ENCODE data around the gene APLF. TPM values are rescaled to one million over a fixed set of nuclear protein-coding genes. Genes with fewer than 3 reads are reported as not detected.
"Not testable (repeated sequence)": the region's sequence is repeated elsewhere in the genome, so short reads cannot be mapped to it uniquely, and the experiment has no call there.

Gene APLF
- total RNA-seq, 6 experiments from 2014 or later, result 1.3 to 1.8 (median 1.5) TPM

DNA sequence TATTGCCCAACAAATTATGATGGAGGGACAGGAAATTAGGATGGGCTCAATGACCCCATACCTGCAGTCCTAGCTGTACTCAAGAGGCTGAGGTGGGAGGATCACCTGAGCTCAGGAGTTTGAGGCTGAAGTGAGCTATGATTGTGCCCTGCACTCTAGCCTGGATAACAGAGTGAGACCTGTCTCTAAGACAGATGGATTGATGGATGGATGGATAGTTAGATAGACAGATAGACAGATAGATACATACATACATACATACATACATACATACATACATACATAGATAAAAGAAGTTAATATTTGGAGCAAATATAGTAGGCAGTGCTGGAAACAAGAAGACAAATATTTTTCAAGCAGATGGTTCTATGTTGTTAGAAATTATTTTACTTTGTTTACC is 97.9 kb downstream of the APLF start:
- H3K4me3 Mint-ChIP-seq, result no peak overlapping the region
- no peaks in the 10 kb centered on the region for H3K36me3 Mint-ChIP-seq (ENCODE audit: low read depth)
- H3K27ac Mint-ChIP-seq, result no peak overlapping the region
- H3K4me1 Mint-ChIP-seq (ENCODE audit: low read depth), result peaks cover 20% of the 10 kb centered on the region
- TF ChIP-seq, protein P1, sequence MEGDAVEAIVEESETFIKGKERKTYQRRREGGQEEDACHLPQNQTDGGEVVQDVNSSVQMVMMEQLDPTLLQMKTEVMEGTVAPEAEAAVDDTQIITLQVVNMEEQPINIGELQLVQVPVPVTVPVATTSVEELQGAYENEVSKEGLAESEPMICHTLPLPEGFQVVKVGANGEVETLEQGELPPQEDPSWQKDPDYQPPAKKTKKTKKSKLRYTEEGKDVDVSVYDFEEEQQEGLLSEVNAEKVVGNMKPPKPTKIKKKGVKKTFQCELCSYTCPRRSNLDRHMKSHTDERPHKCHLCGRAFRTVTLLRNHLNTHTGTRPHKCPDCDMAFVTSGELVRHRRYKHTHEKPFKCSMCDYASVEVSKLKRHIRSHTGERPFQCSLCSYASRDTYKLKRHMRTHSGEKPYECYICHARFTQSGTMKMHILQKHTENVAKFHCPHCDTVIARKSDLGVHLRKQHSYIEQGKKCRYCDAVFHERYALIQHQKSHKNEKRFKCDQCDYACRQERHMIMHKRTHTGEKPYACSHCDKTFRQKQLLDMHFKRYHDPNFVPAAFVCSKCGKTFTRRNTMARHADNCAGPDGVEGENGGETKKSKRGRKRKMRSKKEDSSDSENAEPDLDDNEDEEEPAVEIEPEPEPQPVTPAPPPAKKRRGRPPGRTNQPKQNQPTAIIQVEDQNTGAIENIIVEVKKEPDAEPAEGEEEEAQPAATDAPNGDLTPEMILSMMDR (IDR thresholded peaks at IDR 0.05), result no peak
- no peaks in the 10 kb centered on the region for H3K9me3 Mint-ChIP-seq
- DNase-seq, result no peak
- no peaks in the 10 kb centered on the region for H3K27me3 Mint-ChIP-seq (ENCODE audit: insufficient read depth)

DNA sequence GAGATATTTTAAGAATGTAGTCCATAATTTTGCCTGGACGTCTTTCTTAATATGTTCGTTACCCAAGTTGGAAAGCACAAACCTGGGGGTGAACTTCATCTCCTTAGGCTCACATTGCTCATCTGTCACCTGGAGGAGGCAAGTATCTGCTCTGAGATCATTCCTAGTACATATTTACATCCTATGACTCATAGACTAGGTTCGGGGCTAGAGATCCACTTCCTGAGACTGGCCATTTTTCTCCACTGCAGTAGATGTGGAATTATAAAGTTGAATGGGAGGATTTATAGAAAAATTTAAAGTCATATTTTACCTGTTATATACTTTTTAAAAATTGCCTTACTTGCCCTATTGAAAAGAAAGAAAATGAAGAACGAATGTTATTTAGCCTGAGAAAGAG is 98.5 kb downstream of the APLF start:
- DNase-seq, result peak; percentile 5
- Mint-ChIP-seq H3K27ac (no peak overlapping the region), H3K4me3 (no peak overlapping the region), H3K36me3 (ENCODE audit: low read depth) (no peaks in the 10 kb centered on the region), H3K27me3 (ENCODE audit: insufficient read depth) (no peaks in the 10 kb centered on the region), H3K9me3 (no peaks in the 10 kb centered on the region), H3K4me1 (ENCODE audit: low read depth) (peaks cover 20% of the 10 kb centered on the region)
- TF ChIP-seq, protein P1 (IDR thresholded peaks at IDR 0.05), result no peak

DNA sequence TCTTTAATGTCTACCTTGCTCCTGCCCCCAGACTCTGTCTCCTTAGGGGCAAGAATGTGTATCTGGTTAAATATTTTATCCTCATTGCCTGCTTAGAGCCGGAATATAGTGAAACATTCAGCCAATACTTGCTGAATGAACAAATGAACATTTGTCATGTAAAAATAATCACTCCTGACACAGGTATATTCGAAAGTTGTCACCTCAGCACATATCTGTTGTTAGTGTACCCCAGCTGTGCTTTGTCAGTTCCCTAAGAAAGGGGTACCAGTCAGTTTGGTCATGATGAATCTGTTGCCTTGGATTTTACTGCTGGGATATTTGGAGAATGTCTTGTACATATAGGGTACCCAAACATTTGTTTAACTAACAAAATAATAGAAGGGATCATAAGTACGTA is 99.0 kb downstream of the APLF start:
- Mint-ChIP-seq H3K27me3 (ENCODE audit: insufficient read depth) (no peaks in the 10 kb centered on the region), H3K9me3 (no peaks in the 10 kb centered on the region), H3K4me1 (ENCODE audit: low read depth) (peaks cover 20% of the 10 kb centered on the region), H3K36me3 (ENCODE audit: low read depth) (no peaks in the 10 kb centered on the region), H3K4me3 (no peak overlapping the region), H3K27ac (no peak overlapping the region)
- no peak for DNase-seq
- TF ChIP-seq, protein P1 (IDR thresholded peaks at IDR 0.05), result no peak

DNA sequence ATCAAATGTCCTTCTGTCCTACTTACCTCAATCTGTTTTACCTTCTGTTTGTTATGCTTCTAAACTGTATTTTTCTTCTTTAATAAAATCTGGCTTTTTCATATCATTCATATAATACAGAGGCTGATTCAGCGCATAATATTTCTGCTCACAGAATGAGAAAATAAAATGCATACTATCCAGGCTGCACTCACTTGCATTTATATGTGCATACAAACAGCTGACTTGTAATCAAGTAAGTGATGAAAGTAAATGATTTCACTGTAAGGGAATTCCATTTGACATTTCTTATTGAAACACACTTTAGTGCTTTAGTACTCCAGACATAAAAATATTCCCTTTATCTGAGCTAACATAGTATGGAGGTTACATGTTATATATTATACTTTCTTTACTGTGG is 100.7 kb downstream of the APLF start:
- Mint-ChIP-seq H3K36me3 (ENCODE audit: low read depth) (no peaks in the 10 kb centered on the region), H3K4me1 (ENCODE audit: low read depth) (peaks cover 20% of the 10 kb centered on the region), H3K4me3 (no peak overlapping the region), H3K27me3 (ENCODE audit: insufficient read depth) (no peaks in the 10 kb centered on the region), H3K9me3 (no peaks in the 10 kb centered on the region), H3K27ac (no peak overlapping the region)
- TF ChIP-seq, protein P1 (IDR thresholded peaks at IDR 0.05), result no peak
- no peak for DNase-seq

DNA sequence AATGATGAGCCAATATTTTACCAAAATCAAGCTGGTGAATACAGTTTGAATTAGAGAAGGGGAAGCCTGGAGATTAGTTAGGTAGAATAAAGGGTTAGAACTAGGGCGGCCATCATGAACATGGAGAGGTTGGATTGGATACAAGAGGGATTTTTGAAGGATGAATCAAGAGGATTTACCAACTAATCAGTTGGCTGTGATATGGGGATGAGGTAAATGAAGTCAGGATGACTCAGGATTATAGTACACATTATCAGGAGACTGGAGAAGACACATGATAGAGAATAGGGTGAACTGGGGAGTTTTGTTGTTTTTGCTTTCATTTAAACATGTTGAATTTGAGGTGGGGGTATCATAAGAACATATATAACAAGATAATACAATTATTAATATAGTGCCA is 102.2 kb downstream of the APLF start:
- no peak for DNase-seq
- Mint-ChIP-seq H3K4me3 (no peak overlapping the region), H3K36me3 (ENCODE audit: low read depth) (no peaks in the 10 kb centered on the region), H3K27ac (no peak overlapping the region), H3K27me3 (ENCODE audit: insufficient read depth) (no peaks in the 10 kb centered on the region), H3K4me1 (ENCODE audit: low read depth) (peaks cover 20% of the 10 kb centered on the region), H3K9me3 (no peaks in the 10 kb centered on the region)
- TF ChIP-seq, protein P1 (IDR thresholded peaks at IDR 0.05), result no peak

DNA sequence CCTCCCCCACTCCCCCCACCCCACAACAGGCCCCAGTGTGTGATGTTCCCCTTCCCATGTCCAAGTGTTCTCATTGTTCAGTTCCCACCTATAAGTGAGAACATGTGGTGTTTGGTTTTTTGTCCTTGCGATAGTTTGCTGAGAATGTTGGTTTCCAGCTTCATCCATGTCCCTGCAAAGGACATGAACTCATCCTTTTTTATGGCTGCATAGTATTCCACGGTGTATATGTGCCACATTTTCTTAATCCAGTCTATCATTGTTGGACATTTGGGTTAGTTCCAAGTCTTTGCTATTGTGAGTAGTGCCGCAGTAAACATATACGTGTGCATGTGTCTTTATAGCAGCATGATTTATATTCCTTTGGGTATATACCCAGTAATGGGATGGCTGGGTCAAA is 103.0 kb downstream of the APLF start:
- not testable (repeated sequence) for H3K27me3 Mint-ChIP-seq (ENCODE audit: insufficient read depth); H3K36me3 Mint-ChIP-seq (ENCODE audit: low read depth); H3K9me3 Mint-ChIP-seq; DNase-seq; H3K27ac Mint-ChIP-seq; H3K4me3 Mint-ChIP-seq
- H3K4me1 Mint-ChIP-seq (ENCODE audit: low read depth), result peaks cover 17% of the 10 kb centered on the region

Data from HFFc6 (cell line).